OCI-LY1 (cell line): ENCODE results near the gene E2F1.

ENCODE experiments used
- H2AFZ ChIP-seq: fragments of 200-600 bp; sonication (generic), shearing (Covaris generic); 2 replicates; pipeline ENCODE4 v1.6.0; 2014; ENCODE audit warnings: antibody characterized with exemption, mild to moderate bottlenecking, low read length
- H3F3A ChIP-seq: fragments of 200-600 bp; sonication (generic), shearing (Covaris generic); 2 replicates; pipeline ENCODE4 v1.6.0; 2014; ENCODE audit warnings: mild to moderate bottlenecking, antibody characterized with exemption, low read length, moderate library complexity; ENCODE audit not compliant: insufficient read depth
- H3K27ac ChIP-seq: fragments of 200-600 bp; sonication (generic); 2 replicates; pipeline ENCODE4 v1.5.1; 2014; ENCODE audit warnings: low read length, mixed run types, mild to moderate bottlenecking, low read depth; ENCODE audit not compliant: poor library complexity, severe bottlenecking
- H3K27me3 ChIP-seq: fragments of 200-600 bp; sonication (generic); 2 replicates; pipeline ENCODE4 v1.6.0; 2014; ENCODE audit warnings: antibody characterized with exemption, mild to moderate bottlenecking, low read length, moderate library complexity; ENCODE audit not compliant: insufficient read depth
- H3K36me3 ChIP-seq: fragments of 200-600 bp; sonication (generic); 2 replicates; pipeline ENCODE4 v1.6.1; 2014; ENCODE audit warnings: mild to moderate bottlenecking, antibody characterized with exemption, low read length, moderate library complexity, mixed read lengths; ENCODE audit not compliant: insufficient read depth
- H3K4me1 ChIP-seq: fragments of 200-600 bp; sonication (generic); 2 replicates; pipeline ENCODE4 v1.5.1; 2014; ENCODE audit warnings: mild to moderate bottlenecking, low read length, moderate library complexity; ENCODE audit not compliant: insufficient read depth, severe bottlenecking
- H3K4me2 ChIP-seq: fragments of 200-600 bp; sonication (generic), shearing (Covaris generic); 2 replicates; pipeline ENCODE4 v1.6.1; 2014; ENCODE audit warnings: low read length
- H3K4me3 ChIP-seq: fragments of 200-600 bp; sonication (generic); 2 replicates; pipeline ENCODE4 v1.5.1; 2014; ENCODE audit warnings: low read length, low read depth, mild to moderate bottlenecking, mixed read lengths; ENCODE audit not compliant: poor library complexity, severe bottlenecking
- H3K79me2 ChIP-seq: fragments of 200-600 bp; shearing (Covaris generic); 2 replicates; pipeline ENCODE4 v1.6.1; 2016; ENCODE audit warnings: mixed run types, low read length, mixed read lengths; ENCODE audit not compliant: insufficient read depth
- H3K9ac ChIP-seq: fragments of 200-600 bp; sonication (generic), shearing (Covaris generic); 2 replicates; pipeline ENCODE4 v1.6.1; 2014; ENCODE audit warnings: mild to moderate bottlenecking, low read length, mixed read lengths
- H3K9me2 ChIP-seq: fragments of 200-600 bp; sonication (generic), shearing (Covaris generic); 2 replicates; pipeline ENCODE4 v1.6.1; 2014; ENCODE audit warnings: low read depth, mild to moderate bottlenecking, low read length, mixed read lengths
- H3K9me3 ChIP-seq: fragments of 200-600 bp; shearing (Covaris generic); 2 replicates; pipeline ENCODE4 v1.6.1; 2014; ENCODE audit warnings: low read length, mixed read lengths
- H4K20me1 ChIP-seq: fragments of 200-600 bp; sonication (generic), shearing (Covaris generic); 2 replicates; pipeline ENCODE4 v1.6.0; 2016; ENCODE audit warnings: mild to moderate bottlenecking, low read length; ENCODE audit not compliant: insufficient read depth
- EZH2 ChIP-seq: fragments of 200-600 bp; sonication (generic), shearing (Covaris generic); IDR thresholded peaks from 2 replicates; pipeline ENCODE4 v1.8.0; 2017; ENCODE audit warnings: borderline replicate concordance, mixed run types, mild to moderate bottlenecking, antibody characterized with exemption, low read length, moderate library complexity, mixed read lengths
- TF ChIP-seq, protein P1 (sequence below): fragments of 200-600 bp; sonication (generic), shearing (Covaris generic); IDR thresholded peaks from 2 replicates; pipeline ENCODE4 v1.5.1; 2017; ENCODE audit warnings: mild to moderate bottlenecking, antibody characterized with exemption, low read length, moderate library complexity, mixed read lengths

Gene E2F1

DNA sequence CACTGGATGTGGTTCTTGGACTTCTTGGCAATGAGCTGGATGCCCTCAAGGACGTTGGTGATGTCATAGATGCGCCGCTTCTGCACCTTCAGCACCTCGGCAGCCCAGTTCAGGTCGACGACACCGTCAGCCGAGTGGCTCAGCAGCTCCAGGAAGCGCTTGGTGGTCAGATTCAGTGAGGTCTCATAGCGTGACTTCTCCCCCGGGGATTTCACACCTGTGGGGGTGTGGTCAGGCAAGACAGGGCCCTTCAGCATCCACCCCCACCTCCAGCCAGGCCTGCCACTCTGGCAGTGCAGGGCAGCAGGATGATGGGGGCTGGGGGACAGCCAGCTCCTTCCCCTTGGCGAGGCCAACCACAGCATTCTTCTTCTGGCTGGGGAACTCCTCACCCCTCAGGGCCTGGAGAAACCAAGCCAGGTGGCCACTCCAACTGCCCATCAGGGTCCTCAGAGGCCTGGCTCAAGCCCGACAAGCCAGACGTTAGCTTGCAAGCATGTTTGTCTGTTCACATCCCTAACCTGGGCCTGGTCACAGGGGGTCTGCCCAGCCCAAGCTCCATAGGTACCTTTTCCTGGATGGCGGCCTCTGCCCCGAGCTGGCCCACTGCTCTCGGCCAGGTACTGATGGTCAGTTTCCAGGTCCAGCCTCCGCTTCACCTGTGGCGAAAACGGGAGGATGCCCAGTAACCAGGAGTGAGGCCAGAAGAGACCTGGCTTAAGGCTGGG lies 6.3 kb downstream of the E2F1 start:
- no peaks in the 10 kb centered on the region for H3K9me2 ChIP-seq
- H2AFZ ChIP-seq, result no peak overlapping the region
- no peaks in the 10 kb centered on the region for H3K9me3 ChIP-seq
- peaks cover 23% of the 10 kb centered on the region for H3K79me2 ChIP-seq
- H3K27ac ChIP-seq, result peak overlapping the region; percentile 99
- no peaks in the 10 kb centered on the region for H3F3A ChIP-seq
- H3K4me2 ChIP-seq, result peak overlapping the region; percentile 60
- peaks cover 57% of the 10 kb centered on the region for H3K36me3 ChIP-seq
- H3K4me3 ChIP-seq, result peak overlapping the region; percentile 14
- H3K9ac ChIP-seq, result peak overlapping the region; percentile 58; the same call in 1 of the 2 replicates
- H4K20me1 ChIP-seq, result no peaks in the 10 kb centered on the region
- no peak for TF ChIP-seq EZH2
- TF ChIP-seq, protein P1, sequence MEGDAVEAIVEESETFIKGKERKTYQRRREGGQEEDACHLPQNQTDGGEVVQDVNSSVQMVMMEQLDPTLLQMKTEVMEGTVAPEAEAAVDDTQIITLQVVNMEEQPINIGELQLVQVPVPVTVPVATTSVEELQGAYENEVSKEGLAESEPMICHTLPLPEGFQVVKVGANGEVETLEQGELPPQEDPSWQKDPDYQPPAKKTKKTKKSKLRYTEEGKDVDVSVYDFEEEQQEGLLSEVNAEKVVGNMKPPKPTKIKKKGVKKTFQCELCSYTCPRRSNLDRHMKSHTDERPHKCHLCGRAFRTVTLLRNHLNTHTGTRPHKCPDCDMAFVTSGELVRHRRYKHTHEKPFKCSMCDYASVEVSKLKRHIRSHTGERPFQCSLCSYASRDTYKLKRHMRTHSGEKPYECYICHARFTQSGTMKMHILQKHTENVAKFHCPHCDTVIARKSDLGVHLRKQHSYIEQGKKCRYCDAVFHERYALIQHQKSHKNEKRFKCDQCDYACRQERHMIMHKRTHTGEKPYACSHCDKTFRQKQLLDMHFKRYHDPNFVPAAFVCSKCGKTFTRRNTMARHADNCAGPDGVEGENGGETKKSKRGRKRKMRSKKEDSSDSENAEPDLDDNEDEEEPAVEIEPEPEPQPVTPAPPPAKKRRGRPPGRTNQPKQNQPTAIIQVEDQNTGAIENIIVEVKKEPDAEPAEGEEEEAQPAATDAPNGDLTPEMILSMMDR, result no peak
- peaks cover 87% of the 10 kb centered on the region for H3K4me1 ChIP-seq
- H3K27me3 ChIP-seq, result no peaks in the 10 kb centered on the region

DNA sequence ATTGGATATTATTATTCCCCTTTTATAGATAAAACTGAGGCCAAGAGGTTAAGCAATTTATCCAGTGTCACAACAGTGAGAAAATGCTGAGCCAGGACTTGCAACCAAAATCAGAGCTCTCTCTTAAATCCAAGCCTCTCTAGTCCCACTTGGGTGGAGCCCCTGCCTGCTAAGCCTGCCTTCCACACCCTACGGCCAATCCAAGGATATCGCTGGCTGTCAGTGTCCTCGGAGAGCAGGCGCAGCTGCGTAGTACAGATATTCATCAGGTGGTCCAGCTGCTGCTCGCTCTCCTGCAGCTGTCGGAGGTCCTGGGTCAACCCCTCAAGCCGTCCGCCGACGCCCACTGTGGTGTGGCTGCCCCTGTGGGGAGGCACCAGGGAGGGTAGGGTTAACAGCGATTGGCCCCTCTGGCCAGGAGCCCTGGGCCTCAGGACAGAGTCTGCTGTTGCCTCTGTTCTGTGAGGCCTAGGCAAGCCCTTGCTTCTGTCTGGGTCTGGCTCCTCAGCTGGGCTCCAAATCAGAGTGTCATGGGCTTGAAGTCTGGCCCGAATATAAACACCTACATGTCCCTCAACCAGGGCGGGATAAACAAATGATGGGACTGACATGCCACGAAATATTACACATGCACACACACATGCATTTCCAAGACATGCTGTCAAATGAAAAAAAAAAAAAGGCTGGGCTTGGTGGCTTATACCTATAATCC lies 8.0 kb downstream of the E2F1 start:
- Histone ChIP-seq H4K20me1 (no peaks in the 10 kb centered on the region), H3K36me3 (peaks cover 54% of the 10 kb centered on the region), H3K27ac (peak overlapping the region; percentile 99), H3K79me2 (peaks cover 16% of the 10 kb centered on the region), H3F3A (no peaks in the 10 kb centered on the region), H3K4me3 (no peak overlapping the region), H3K4me2 (peak overlapping the region; percentile 60; the same call in 1 of the 2 replicates), H3K4me1 (peaks cover 78% of the 10 kb centered on the region), H2AFZ (no peak overlapping the region), H3K9ac (peak overlapping the region; percentile 46; the same call in 1 of the 2 replicates), H3K9me3 (no peaks in the 10 kb centered on the region), H3K9me2 (no peaks in the 10 kb centered on the region), H3K27me3 (no peaks in the 10 kb centered on the region)
- TF ChIP-seq, protein P1, result no peak
- no peak for TF ChIP-seq EZH2

DNA sequence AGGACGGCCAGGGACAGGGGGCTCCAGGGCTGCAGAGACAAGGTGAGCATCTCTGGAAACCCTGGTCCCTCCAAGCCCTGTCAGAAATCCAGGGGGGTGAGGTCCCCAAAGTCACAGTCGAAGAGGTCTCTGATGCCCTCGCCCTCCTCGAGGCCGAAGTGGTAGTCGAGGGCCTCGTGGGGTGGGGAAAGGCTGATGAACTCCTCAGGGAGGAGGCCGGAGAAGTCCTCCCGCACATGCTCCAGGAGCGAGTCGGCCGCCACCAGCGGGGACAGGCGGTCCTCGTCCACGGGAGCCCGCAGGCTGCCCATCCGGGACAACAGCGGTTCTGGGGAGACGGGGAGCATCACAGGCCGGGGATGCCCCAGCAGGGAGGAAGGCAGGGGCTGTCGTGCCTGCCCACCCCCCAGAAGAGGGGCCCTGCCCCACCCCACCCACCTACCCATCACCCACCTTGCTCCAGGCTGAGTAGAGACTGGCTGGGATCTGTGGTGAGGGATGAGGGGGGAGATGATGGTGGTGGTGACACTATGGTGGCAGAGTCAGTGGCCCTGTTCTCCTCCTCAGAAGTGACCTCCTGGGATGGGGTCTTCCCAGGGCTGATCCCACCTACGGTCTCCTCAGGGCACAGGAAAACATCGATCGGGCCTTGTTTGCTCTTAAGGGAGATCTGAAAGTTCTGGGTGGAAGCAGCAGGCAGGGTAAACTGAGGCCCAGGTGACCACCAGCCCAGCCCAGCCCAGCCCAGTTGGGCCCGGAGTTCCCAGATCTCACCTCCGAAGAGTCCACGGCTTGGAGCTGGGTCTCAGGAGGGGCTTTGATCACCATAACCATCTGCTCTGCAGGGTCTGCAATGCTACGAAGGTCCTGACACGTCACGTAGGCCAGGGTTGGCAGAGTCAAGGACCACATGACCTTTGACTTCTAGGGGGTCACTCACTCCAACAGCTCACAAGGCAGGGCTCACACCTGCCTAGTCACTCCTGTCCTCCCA lies 9.2 kb downstream of the E2F1 start:
- H3K4me3 ChIP-seq, result no peak overlapping the region
- H3K9me2 ChIP-seq, result no peaks in the 10 kb centered on the region
- no peaks in the 10 kb centered on the region for H3K27me3 ChIP-seq
- H4K20me1 ChIP-seq, result no peaks in the 10 kb centered on the region
- no peak overlapping the region for H2AFZ ChIP-seq
- peaks cover 78% of the 10 kb centered on the region for H3K4me1 ChIP-seq
- H3F3A ChIP-seq, result no peaks in the 10 kb centered on the region
- no peak overlapping the region for H3K4me2 ChIP-seq
- peaks cover 11% of the 10 kb centered on the region for H3K79me2 ChIP-seq
- H3K9ac ChIP-seq, result no peak overlapping the region
- H3K27ac ChIP-seq, result peak overlapping the region; percentile 99
- no peaks in the 10 kb centered on the region for H3K9me3 ChIP-seq
- peaks cover 53% of the 10 kb centered on the region for H3K36me3 ChIP-seq
- TF ChIP-seq EZH2, result no peak
- TF ChIP-seq, protein P1, result no peak
